ENCODE results near the gene REXO1.

REXO1 gene

DNA sequence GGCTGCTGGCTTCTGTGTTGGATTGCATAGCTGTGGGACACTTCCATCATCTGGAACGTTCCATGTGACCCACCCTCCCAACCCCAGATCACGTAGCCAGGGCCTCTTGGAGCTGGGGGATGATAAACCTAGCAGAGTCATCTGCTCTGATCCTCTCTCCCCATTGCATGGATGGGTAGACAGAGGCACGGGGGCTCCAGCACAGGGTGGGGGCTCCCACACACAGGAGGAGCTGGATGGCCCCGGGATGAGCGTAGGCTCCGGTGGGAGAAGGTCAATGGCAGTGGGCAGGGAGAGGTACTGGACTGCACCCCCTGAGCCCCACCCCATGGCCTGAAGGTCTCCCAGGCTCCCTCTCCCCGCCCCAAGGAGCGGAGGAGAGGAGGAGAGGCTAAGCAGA, 61.6 kb downstream of the REXO1 start:
- TF ChIP-seq POLR2AphosphoS5 (IDR thresholded peaks at IDR 0.05; ENCODE audit: low read depth, low read length): no peak
- TF ChIP-seq FOXP2 (optimal IDR thresholded peaks at IDR 0.05; ENCODE audit: borderline replicate concordance, extremely low read depth, extremely low read length, insufficient read depth): no peak
- TF ChIP-seq, protein P1, sequence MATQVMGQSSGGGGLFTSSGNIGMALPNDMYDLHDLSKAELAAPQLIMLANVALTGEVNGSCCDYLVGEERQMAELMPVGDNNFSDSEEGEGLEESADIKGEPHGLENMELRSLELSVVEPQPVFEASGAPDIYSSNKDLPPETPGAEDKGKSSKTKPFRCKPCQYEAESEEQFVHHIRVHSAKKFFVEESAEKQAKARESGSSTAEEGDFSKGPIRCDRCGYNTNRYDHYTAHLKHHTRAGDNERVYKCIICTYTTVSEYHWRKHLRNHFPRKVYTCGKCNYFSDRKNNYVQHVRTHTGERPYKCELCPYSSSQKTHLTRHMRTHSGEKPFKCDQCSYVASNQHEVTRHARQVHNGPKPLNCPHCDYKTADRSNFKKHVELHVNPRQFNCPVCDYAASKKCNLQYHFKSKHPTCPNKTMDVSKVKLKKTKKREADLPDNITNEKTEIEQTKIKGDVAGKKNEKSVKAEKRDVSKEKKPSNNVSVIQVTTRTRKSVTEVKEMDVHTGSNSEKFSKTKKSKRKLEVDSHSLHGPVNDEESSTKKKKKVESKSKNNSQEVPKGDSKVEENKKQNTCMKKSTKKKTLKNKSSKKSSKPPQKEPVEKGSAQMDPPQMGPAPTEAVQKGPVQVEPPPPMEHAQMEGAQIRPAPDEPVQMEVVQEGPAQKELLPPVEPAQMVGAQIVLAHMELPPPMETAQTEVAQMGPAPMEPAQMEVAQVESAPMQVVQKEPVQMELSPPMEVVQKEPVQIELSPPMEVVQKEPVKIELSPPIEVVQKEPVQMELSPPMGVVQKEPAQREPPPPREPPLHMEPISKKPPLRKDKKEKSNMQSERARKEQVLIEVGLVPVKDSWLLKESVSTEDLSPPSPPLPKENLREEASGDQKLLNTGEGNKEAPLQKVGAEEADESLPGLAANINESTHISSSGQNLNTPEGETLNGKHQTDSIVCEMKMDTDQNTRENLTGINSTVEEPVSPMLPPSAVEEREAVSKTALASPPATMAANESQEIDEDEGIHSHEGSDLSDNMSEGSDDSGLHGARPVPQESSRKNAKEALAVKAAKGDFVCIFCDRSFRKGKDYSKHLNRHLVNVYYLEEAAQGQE (IDR thresholded peaks at IDR 0.05; ENCODE audit: insufficient read depth in 1 of 2, low read depth in 2 of 2, low read length in 2 of 2): no peak
- no peak for TF ChIP-seq TAF1 (IDR thresholded peaks at IDR 0.05; ENCODE audit: borderline replicate concordance, insufficient read depth, low read length)
- no peak for TF ChIP-seq SIN3A (IDR thresholded peaks at IDR 0.05; ENCODE audit: borderline replicate concordance, insufficient read depth, low read length)

DNA sequence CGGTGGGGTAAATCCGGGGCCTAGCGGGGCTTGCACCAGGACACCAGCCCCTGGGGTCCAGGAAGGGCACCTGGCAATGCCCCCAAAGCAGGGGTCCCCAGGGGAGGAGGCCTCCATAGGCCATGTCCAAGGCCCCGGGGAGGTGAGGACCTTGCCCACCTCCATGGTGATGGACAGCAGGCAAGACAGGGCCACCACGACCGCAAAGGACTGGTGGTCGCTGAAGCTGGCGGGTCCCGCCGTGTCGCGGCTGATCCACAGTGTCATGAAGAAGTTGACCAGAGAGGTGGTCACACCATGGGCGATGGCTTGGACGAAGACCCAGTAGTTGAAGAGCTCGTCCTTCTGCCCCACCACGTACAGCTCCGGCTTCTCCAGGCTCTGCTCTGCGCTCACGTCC, 63.0 kb downstream of the REXO1 start:
- TF ChIP-seq SIN3A (IDR thresholded peaks at IDR 0.05; ENCODE audit: borderline replicate concordance, insufficient read depth, low read length) (no peak), TAF1 (IDR thresholded peaks at IDR 0.05; ENCODE audit: borderline replicate concordance, insufficient read depth, low read length) (no peak), FOXP2 (optimal IDR thresholded peaks at IDR 0.05; ENCODE audit: borderline replicate concordance, extremely low read depth, extremely low read length, insufficient read depth) (no peak), POLR2AphosphoS5 (IDR thresholded peaks at IDR 0.05; ENCODE audit: low read depth, low read length) (no peak)
- TF ChIP-seq, protein P1 (IDR thresholded peaks at IDR 0.05; ENCODE audit: insufficient read depth in 1 of 2, low read depth in 2 of 2, low read length in 2 of 2): no peak

DNA sequence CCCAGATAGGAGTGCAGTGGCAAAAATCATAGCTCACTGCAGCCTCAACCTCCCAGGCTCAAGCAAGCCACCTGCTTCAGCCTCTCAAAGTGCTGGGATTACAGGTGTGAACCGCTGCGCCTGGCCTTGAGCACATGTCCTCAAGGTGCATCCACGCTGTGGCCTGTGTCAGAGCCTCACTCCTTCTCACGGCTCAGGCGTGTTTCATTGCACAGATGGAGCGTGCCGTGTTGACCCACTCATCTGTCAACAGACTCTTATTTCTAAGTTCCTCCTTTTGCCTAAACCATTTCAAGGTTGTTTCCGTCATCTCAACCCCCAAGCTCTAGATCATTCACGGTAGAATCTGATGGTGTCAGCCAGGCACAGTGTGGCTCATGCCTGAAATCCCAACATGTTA, 64.4 kb downstream of the REXO1 start:
- TF ChIP-seq FOXP2 (optimal IDR thresholded peaks at IDR 0.05; ENCODE audit: borderline replicate concordance, extremely low read depth, extremely low read length, insufficient read depth) (no peak), POLR2AphosphoS5 (IDR thresholded peaks at IDR 0.05; ENCODE audit: low read depth, low read length) (no peak), TAF1 (IDR thresholded peaks at IDR 0.05; ENCODE audit: borderline replicate concordance, insufficient read depth, low read length) (no peak), SIN3A (IDR thresholded peaks at IDR 0.05; ENCODE audit: borderline replicate concordance, insufficient read depth, low read length) (no peak)
- TF ChIP-seq, protein P1 (IDR thresholded peaks at IDR 0.05; ENCODE audit: insufficient read depth in 1 of 2, low read depth in 2 of 2, low read length in 2 of 2): no peak

DNA sequence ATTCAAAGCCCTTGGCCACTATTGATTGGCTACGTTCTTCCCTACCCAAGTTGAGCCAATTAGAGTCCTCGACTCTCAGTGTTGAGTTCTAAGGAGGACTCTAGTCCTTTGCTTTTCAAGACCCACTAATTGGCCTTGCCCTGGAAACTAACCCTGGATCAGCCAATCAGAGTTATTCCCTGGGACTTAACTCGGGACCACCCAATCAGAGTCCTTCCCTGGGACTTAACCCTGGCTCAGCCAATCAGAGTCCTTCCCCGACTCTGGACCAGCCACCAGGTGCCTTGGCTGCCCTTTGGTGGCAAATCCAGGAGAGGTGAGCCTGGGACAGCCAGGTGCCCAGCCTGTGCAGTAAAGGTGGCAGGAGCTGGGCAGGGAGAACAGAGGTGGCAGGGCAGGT, 64.9 kb downstream of the REXO1 start:
- TF ChIP-seq TAF1 (IDR thresholded peaks at IDR 0.05; ENCODE audit: borderline replicate concordance, insufficient read depth, low read length): no peak
- no peak for TF ChIP-seq FOXP2 (optimal IDR thresholded peaks at IDR 0.05; ENCODE audit: borderline replicate concordance, extremely low read depth, extremely low read length, insufficient read depth)
- no peak for TF ChIP-seq SIN3A (IDR thresholded peaks at IDR 0.05; ENCODE audit: borderline replicate concordance, insufficient read depth, low read length)
- TF ChIP-seq, protein P1 (IDR thresholded peaks at IDR 0.05; ENCODE audit: insufficient read depth in 1 of 2, low read depth in 2 of 2, low read length in 2 of 2): no peak
- no peak for TF ChIP-seq POLR2AphosphoS5 (IDR thresholded peaks at IDR 0.05; ENCODE audit: low read depth, low read length)

DNA sequence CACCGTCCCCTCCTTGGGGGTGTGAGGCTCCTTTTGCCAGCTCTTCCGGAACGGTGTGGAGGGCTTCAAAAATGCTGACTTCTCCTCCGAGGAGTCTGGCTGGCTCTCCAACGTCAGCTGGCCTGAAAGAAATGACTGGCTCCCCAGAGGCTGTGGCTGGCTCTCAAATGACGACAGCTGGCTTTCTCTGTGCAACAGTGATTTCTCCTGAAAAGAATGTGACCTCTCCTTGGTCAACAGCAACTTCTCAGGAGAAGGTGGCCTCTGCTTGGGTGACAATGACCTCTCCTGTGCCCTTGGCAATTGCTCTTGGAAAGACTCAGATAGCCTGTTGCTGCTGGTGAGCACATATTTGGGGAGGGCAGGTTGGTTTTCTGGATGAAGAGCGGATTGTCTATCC, 65.8 kb downstream of the REXO1 start:
- TF ChIP-seq, protein P1 (IDR thresholded peaks at IDR 0.05; ENCODE audit: insufficient read depth in 1 of 2, low read depth in 2 of 2, low read length in 2 of 2): no peak
- TF ChIP-seq SIN3A (IDR thresholded peaks at IDR 0.05; ENCODE audit: borderline replicate concordance, insufficient read depth, low read length) (no peak), TAF1 (IDR thresholded peaks at IDR 0.05; ENCODE audit: borderline replicate concordance, insufficient read depth, low read length) (no peak), POLR2AphosphoS5 (IDR thresholded peaks at IDR 0.05; ENCODE audit: low read depth, low read length) (no peak), FOXP2 (optimal IDR thresholded peaks at IDR 0.05; ENCODE audit: borderline replicate concordance, extremely low read depth, extremely low read length, insufficient read depth) (no peak)

All from PFSK-1 (cell line).